H9 (cell line): ENCODE results near the gene FAM149B1. TPM values are rescaled to one million over a fixed set of nuclear protein-coding genes. Genes with fewer than 3 reads are reported as not detected.

Experiments
- DNase-seq: peaks from one replicate; pipeline ENCODE4 v3.0.0-alpha.2; 2017
- H2AFZ ChIP-seq: one replicate; pipeline ENCODE4 v1.6.1; 2013; ENCODE audit warnings: mild to moderate bottlenecking, low read length, control low read depth, moderate library complexity
- H2AK5ac ChIP-seq: 2 replicates; pipeline ENCODE4 v1.6.1; 2013; ENCODE audit warnings: low read length, control low read depth, mixed read lengths; ENCODE audit not compliant: insufficient read length
- H2BK120ac ChIP-seq: one replicate; pipeline ENCODE4 v1.6.1; 2013; ENCODE audit warnings: low read depth, mild to moderate bottlenecking, low read length, control low read depth, inconsistent platforms; ENCODE audit not compliant: poor library complexity, severe bottlenecking
- H2BK12ac ChIP-seq: 2 replicates; pipeline ENCODE4 v1.6.1; 2013; ENCODE audit warnings: low read length, control low read depth, mixed read lengths, low read depth; ENCODE audit not compliant: insufficient read length
- H2BK15ac ChIP-seq: 2 replicates; pipeline ENCODE4 v1.6.1; 2013; ENCODE audit warnings: low read depth, low read length, control low read depth
- H2BK20ac ChIP-seq: one replicate; pipeline ENCODE4 v1.6.1; 2013; ENCODE audit warnings: low read depth, mild to moderate bottlenecking, low read length, control low read depth, inconsistent platforms; ENCODE audit not compliant: poor library complexity, severe bottlenecking
- H2BK5ac ChIP-seq: 2 replicates; pipeline ENCODE4 v1.6.1; 2013; ENCODE audit warnings: low read length, control low read depth, mixed read lengths; ENCODE audit not compliant: insufficient read length
- H3K14ac ChIP-seq: 2 replicates; pipeline ENCODE4 v1.6.1; 2013; ENCODE audit warnings: low read length, control low read depth; ENCODE audit not compliant: insufficient read depth
- H3K18ac ChIP-seq: 2 replicates; pipeline ENCODE4 v1.6.1; 2013; ENCODE audit warnings: low read depth, mild to moderate bottlenecking, mixed read lengths, low read length, control low read depth; ENCODE audit not compliant: insufficient read length
- H3K23ac ChIP-seq: 2 replicates; pipeline ENCODE4 v1.6.1; 2013; ENCODE audit warnings: low read length, control low read depth, mixed read lengths, low read depth; ENCODE audit not compliant: insufficient read length
- H3K23me2 ChIP-seq: 2 replicates; pipeline ENCODE4 v1.6.1; 2013; ENCODE audit warnings: low read depth, mild to moderate bottlenecking, mixed read lengths, low read length, control low read depth; ENCODE audit not compliant: insufficient read length, poor library complexity, severe bottlenecking
- H3K27ac ChIP-seq: 2 replicates; pipeline ENCODE4 v1.5.1; 2013; ENCODE audit warnings: low read length, control low read depth, mixed read lengths, low read depth; ENCODE audit not compliant: insufficient read length
- H3K27me3 ChIP-seq: 2 replicates; pipeline ENCODE4 v1.6.1; 2013; ENCODE audit warnings: low read length, control low read depth, inconsistent platforms; ENCODE audit not compliant: insufficient read depth
- H3K4ac ChIP-seq: 2 replicates; pipeline ENCODE4 v1.6.1; 2013; ENCODE audit warnings: low read depth, mild to moderate bottlenecking, control low read depth, inconsistent platforms, low read length, moderate library complexity
- H3K4me1 ChIP-seq: 2 replicates; pipeline ENCODE4 v1.6.1; 2013; ENCODE audit warnings: low read length, control low read depth, inconsistent platforms; ENCODE audit not compliant: insufficient read depth
- H3K4me2 ChIP-seq: 2 replicates; pipeline ENCODE4 v1.6.1; 2013; ENCODE audit warnings: low read length, control low read depth, mixed read lengths; ENCODE audit not compliant: insufficient read length, insufficient read depth
- H3K56ac ChIP-seq: 2 replicates; pipeline ENCODE4 v1.6.1; 2013; ENCODE audit warnings: low read depth, mild to moderate bottlenecking, mixed read lengths, low read length, control low read depth; ENCODE audit not compliant: insufficient read length
- H3K79me1 ChIP-seq: 2 replicates; pipeline ENCODE4 v1.6.1; 2013; ENCODE audit warnings: low read depth, mild to moderate bottlenecking, moderate library complexity, low read length, control low read depth, inconsistent platforms; ENCODE audit not compliant: insufficient read depth, poor library complexity, severe bottlenecking
- H3K79me2 ChIP-seq: 2 replicates; pipeline ENCODE4 v1.6.1; 2013; ENCODE audit warnings: low read length, control low read depth, inconsistent platforms; ENCODE audit not compliant: insufficient read depth
- H3K9ac ChIP-seq: 2 replicates; pipeline ENCODE4 v1.6.1; 2013; ENCODE audit warnings: low read length, control low read depth, mixed read lengths; ENCODE audit not compliant: insufficient read length; ENCODE audit errors: extremely low read depth
- H3K9me3 ChIP-seq: one replicate; pipeline ENCODE4 v1.6.1; 2013; ENCODE audit warnings: low read depth, low read length, inconsistent platforms; ENCODE audit not compliant: control insufficient read depth
- H3T11ph ChIP-seq: one replicate; pipeline ENCODE4 v1.6.1; 2013; ENCODE audit warnings: mild to moderate bottlenecking, low read length, control low read depth, inconsistent platforms
- H4K20me1 ChIP-seq: one replicate; pipeline ENCODE4 v1.6.1; 2013; ENCODE audit not compliant: control insufficient read depth, insufficient read length, insufficient read depth
- H4K5ac ChIP-seq: 2 replicates; pipeline ENCODE4 v1.6.1; 2013; ENCODE audit warnings: low read depth, mild to moderate bottlenecking, mixed read lengths, low read length, control low read depth; ENCODE audit not compliant: insufficient read length
- H4K8ac ChIP-seq: replicated peaks from 2 replicates; pipeline ENCODE4 v1.6.1; 2013; ENCODE audit warnings: low read length, control low read depth, mixed read lengths, low read depth; ENCODE audit not compliant: insufficient read length
- H4K91ac ChIP-seq: 2 replicates; pipeline ENCODE4 v1.6.1; 2013; ENCODE audit warnings: low read depth, mild to moderate bottlenecking, moderate library complexity, mixed read lengths, low read length, control low read depth; ENCODE audit not compliant: insufficient read length
- H3K27ac Mint-ChIP-seq, 3 experiments: 2 replicates in 2 of 3; 3 replicates in 1 of 3; pipeline ENCODE4 v1.8.0; 2020 to 2021; ENCODE audit warnings: mixed read lengths in 3 of 3, mild to moderate bottlenecking in 1 of 3, moderate library complexity in 1 of 3
- H3K27me3 Mint-ChIP-seq: 2 replicates; pipeline ENCODE4 v1.8.0; 2021; ENCODE audit warnings: low read depth, mild to moderate bottlenecking, moderate library complexity, mixed read lengths
- H3K36me3 Mint-ChIP-seq, 3 experiments: 2 replicates in 2 of 3; 3 replicates in 1 of 3; pipeline ENCODE4 v1.8.0; 2020 to 2021; ENCODE audit warnings: low read depth in 3 of 3, mixed read lengths in 3 of 3; ENCODE audit not compliant: insufficient read depth in 1 of 3
- H3K4me1 Mint-ChIP-seq, 2 experiments: 2 replicates each; pipeline ENCODE4 v1.8.0; 2020; ENCODE audit warnings: mixed read lengths in 2 of 2
- H3K4me3 Mint-ChIP-seq, 2 experiments: 2 replicates in 1 of 2; 3 replicates in 1 of 2; pipeline ENCODE4 v1.8.0; 2020 to 2021; ENCODE audit warnings: mild to moderate bottlenecking in 2 of 2, mixed read lengths in 2 of 2, moderate library complexity in 1 of 2
- H3K9me3 Mint-ChIP-seq, 2 experiments: 2 replicates in 1 of 2; 3 replicates in 1 of 2; pipeline ENCODE4 v1.8.0; 2020; ENCODE audit warnings: mild to moderate bottlenecking in 2 of 2, mixed read lengths in 2 of 2, moderate library complexity in 1 of 2
- CTCF ChIP-seq: fragments of 200-600 bp; sonication (generic); conservative IDR thresholded peaks from 3 replicates; pipeline ENCODE4 v1.8.0; 2021; ENCODE audit warnings: antibody characterized with exemption, mild to moderate bottlenecking
- WGBS: extraction: QIAGEN DNeasy Blood & Tissue Kit; methylation state at CpG from one replicate; pipeline ENCODE4 v1.1.7; 2013; ENCODE audit warnings: missing lambda C conversion rate, low lambda C conversion rate, mixed read lengths; ENCODE audit not compliant: insufficient read length; ENCODE audit errors: extremely low coverage; 5-methylcytosine and 5-hydroxymethylcytosine counted together
- total RNA-seq: library from RNA; stranded (reverse); gene quantifications from 2 replicates; pipeline ENCODE4 v1.2.1, GENCODE V29; 2021

FAM149B1 gene
- total RNA-seq, 1 experiment from 2014 or later, result 17.9 TPM

GRCh38 chr10:73159038-73159648 is 8.8 kb upstream of the FAM149B1 start:
- peak; percentile 88 for TF ChIP-seq CTCF
- Histone ChIP-seq H2BK5ac (no peak overlapping the region), H4K91ac (no peak overlapping the region), H2AFZ (no peak overlapping the region), H2BK120ac (no peak overlapping the region), H3K23ac (no peak overlapping the region), H4K20me1 (no peaks in the 10 kb centered on the region), H2BK15ac (no peak overlapping the region), H3K23me2 (no peaks in the 10 kb centered on the region), H3K4me2 (no peak overlapping the region), H3K9me3 (no peaks in the 10 kb centered on the region), H4K5ac (no peak overlapping the region), H2AK5ac (no peak overlapping the region), H2BK20ac (no peak overlapping the region), H3K79me1 (no peaks in the 10 kb centered on the region), H3K56ac (no peak overlapping the region), H2BK12ac (no peak overlapping the region), H3T11ph (no peak overlapping the region), H3K9ac (no peak overlapping the region), H3K27ac (no peak overlapping the region), H4K8ac (no peak overlapping the region), H3K18ac (no peak overlapping the region), H3K4ac (no peak overlapping the region), H3K79me2 (no peaks in the 10 kb centered on the region), H3K4me1 (no peaks in the 10 kb centered on the region), H3K14ac (no peak overlapping the region), H3K27me3 (no peaks in the 10 kb centered on the region)
- Mint-ChIP-seq H3K36me3 (peaks cover 24 to 53% (median 37%) of the 10 kb centered on the region in 3 experiments; a peak in 6 of 7 replicates), H3K4me3 (no peak overlapping the region), H3K27me3 (no peaks in the 10 kb centered on the region), H3K4me1 (no peaks in the 10 kb centered on the region), H3K9me3 (no peaks in the 10 kb centered on the region), H3K27ac (no peak overlapping the region)
- peak; percentile 30 for DNase-seq
- WGBS, result no CpG with 5 or more reads among the region's 5 CpGs
